Psoas muscle (tissue), 8 donors: ENCODE data around the gene VPS51. TPM values are rescaled to one million over a fixed set of nuclear protein-coding genes. Genes with fewer than 3 reads are reported as not detected.
"Not testable (repeated sequence)": the region's sequence is repeated elsewhere in the genome, so short reads cannot be mapped to it uniquely, and the experiment has no call there.

ENCODE experiments used
- ATAC-seq, 4 donors: fragments of 200-7000 bp; cut with Tn5 transposase; one replicate each; pipeline ENCODE4 v1.9.1; 2020; ENCODE audit warnings: moderate library complexity in 3 of 4, mild to moderate bottlenecking in 2 of 4
- DNase-seq, 2 donors: peaks; one replicate each; pipeline ENCODE4 v3.0.0-alpha.2; 2020
- H3K27ac ChIP-seq: fragments of 200-600 bp; one replicate; pipeline ENCODE4 v1.8.0; 2022
- H3K27me3 ChIP-seq, 3 donors: fragments of 200-600 bp in 1 of 3; one replicate each; pipeline versions ENCODE4 v1.6.1 to v1.8.0; 2013 to 2022; ENCODE audit warnings: low read length in 2 of 3, mild to moderate bottlenecking in 2 of 3, moderate library complexity in 1 of 3; ENCODE audit not compliant: insufficient read depth in 3 of 3
- H3K36me3 ChIP-seq, 2 donors: fragments of 200-600 bp in 1 of 2; one replicate each; pipeline versions ENCODE4 v1.6.1 to v1.8.0; 2013 to 2022; ENCODE audit warnings: low read depth in 1 of 2, mild to moderate bottlenecking in 1 of 2, moderate library complexity in 1 of 2; ENCODE audit not compliant: insufficient read depth in 1 of 2
- H3K4me1 ChIP-seq: fragments of 200-600 bp; one replicate; pipeline ENCODE4 v1.8.0; 2022
- H3K4me3 ChIP-seq: fragments of 200-600 bp; one replicate; pipeline ENCODE4 v1.8.0; 2022; ENCODE audit warnings: mild to moderate bottlenecking
- H3K9me3 ChIP-seq: fragments of 200-600 bp; one replicate; pipeline ENCODE4 v1.8.0; 2022
- CTCF ChIP-seq: fragments of 200-600 bp; IDR thresholded peaks from one replicate; pipeline ENCODE4 v1.8.0; 2022; ENCODE audit warnings: antibody characterized with exemption
- WGBS, 3 donors: extraction: QIAGEN DNeasy Blood & Tissue Kit; methylation state at CpG; one replicate each; pipeline versions ENCODE4 v1.1.6 to v1.1.7; 2013; 5-methylcytosine and 5-hydroxymethylcytosine counted together
- intact Hi-C, 2 donors: fragments of 100-400 bp; cut with DNase I; formaldehyde crosslinking; loops; one replicate each; pipeline versions ENCODE4 v1.11.0 to v1.14.2; 2022
- polyA plus RNA-seq, 3 donors: library from polyadenylated mRNA; stranded (reverse); fragments of 200-250 nt; gene quantifications; one replicate each; pipeline ENCODE4 v1.2.3, GENCODE V29; 2013
- total RNA-seq, 4 donors: library from RNA; stranded (reverse); fragmentation: NEBNext Ultra II Directional in 2 of 4; extraction: Animal tissue kit (Norgen Biotek cat#: 25700) in 2 of 4; gene quantifications; one replicate each; pipeline versions ENCODE4 v1.2.1 to v1.2.4, GENCODE V29; 2021 to 2023
- donor health status: healthy with polysubstance abuse.
- donor health status: DM: no; HTN: no; CAD: no; lungs with moderate emphysema.
- donor health status: Bipolar disorder and iron deficiency.
- donor health status: healthy.
- donor health status: DM: yes; HTN: yes; CAD: no.
- donor health status: DM: no; HTN: no; CAD: no.
- donor health status: DM: no; HTN: no; CAD: no.
- donor health status: DM: yes; HTN: yes; CAD: no.

VPS51 gene
- total and polyA plus RNA-seq, 7 donors: 60.3 to 110 (median 90.5) TPM

- Histone ChIP-seq H3K36me3 (no peaks in the 10 kb centered on the region), H3K27ac (no peak overlapping the region), H3K4me3 (no peak overlapping the region), H3K4me1 (peaks cover 16% of the 10 kb centered on the region), H3K9me3 (no peaks in the 10 kb centered on the region), H3K27me3 (no peaks in the 10 kb centered on the region)
- DNase-seq (no peak), ATAC-seq (no peak)
- intact Hi-C loops: no loop called here
- no peak for TF ChIP-seq CTCF
- 75 to 84% (median 76%) methylated on average over 2 of the region's 2 CpGs for WGBS, 3 donors
Measured at GRCh38 chr11:65147352-65148075, 51.5 kb downstream of the VPS51 start.

- peaks cover 16% of the 10 kb centered on the region for H3K4me1 ChIP-seq
- no peaks in the 10 kb centered on the region for H3K36me3 ChIP-seq
- H3K4me3 ChIP-seq: no peak overlapping the region
- intact Hi-C loops: no loop called here
- ATAC-seq: no peak
- no peaks in the 10 kb centered on the region for H3K27me3 ChIP-seq
- no peak for DNase-seq
- H3K9me3 ChIP-seq: no peaks in the 10 kb centered on the region
- TF ChIP-seq CTCF: no peak
- WGBS, 3 donors: 83 to 91% (median 85%) methylated on average over 5 of the region's 5 CpGs
- no peak overlapping the region for H3K27ac ChIP-seq
Measured at GRCh38 chr11:65148657-65149056, 52.6 kb downstream of the VPS51 start.

- not testable (repeated sequence) for DNase-seq, ATAC-seq
Measured at GRCh38 chr11:65150131-65150508, 54.1 kb downstream of the VPS51 start.

GRCh38 chr11:65150509-65151299 lies 54.7 kb downstream of the VPS51 start:
- ATAC-seq (peak; percentile 96 to 98 (median 96)), DNase-seq (peak; percentile 93 to 98)
- Histone ChIP-seq H3K4me3 (peak overlapping the region; percentile 38), H3K36me3 (no peaks in the 10 kb centered on the region), H3K4me1 (peaks cover 16% of the 10 kb centered on the region), H3K27ac (peak overlapping the region; percentile 89), H3K27me3 (no peaks in the 10 kb centered on the region), H3K9me3 (no peaks in the 10 kb centered on the region)
- WGBS, 3 donors: 22 to 32% (median 28%) methylated on average over 12 of the region's 12 CpGs
- no peak for TF ChIP-seq CTCF
- intact Hi-C loops: no loop called here

More at GRCh38 chr11:65150131-65150508, 54.1 kb downstream of the VPS51 start:
- peak overlapping the region; percentile 89 for H3K27ac ChIP-seq
- H3K4me1 ChIP-seq: peaks cover 16% of the 10 kb centered on the region
- 69 to 83% (median 75%) methylated on average over 10 of the region's 10 CpGs for WGBS, 3 donors
- H3K36me3 ChIP-seq, intact Hi-C loops, H3K9me3 ChIP-seq, H3K27me3 ChIP-seq: not testable (repeated sequence)
- peak overlapping the region; percentile 38 for H3K4me3 ChIP-seq

GRCh38 chr11:65151331-65151899 lies 55.4 kb downstream of the VPS51 start:
- 73 to 81% (median 78%) methylated on average over 3 of the region's 3 CpGs for WGBS, 3 donors
- no peak for ATAC-seq
- no peak for TF ChIP-seq CTCF

More at GRCh38 chr11:65151331-65151899, 55.4 kb downstream of the VPS51 start:
- H3K4me3 ChIP-seq: peak overlapping the region; percentile 38
- peaks cover 16% of the 10 kb centered on the region for H3K4me1 ChIP-seq
- H3K27me3 ChIP-seq: no peaks in the 10 kb centered on the region
- intact Hi-C loops: no loop called here
- no peaks in the 10 kb centered on the region for H3K9me3 ChIP-seq
- peak overlapping the region; percentile 89 for H3K27ac ChIP-seq
- no peaks in the 10 kb centered on the region for H3K36me3 ChIP-seq
- no peak for DNase-seq
